ENCODE results near the gene COL9A2.

DNA sequence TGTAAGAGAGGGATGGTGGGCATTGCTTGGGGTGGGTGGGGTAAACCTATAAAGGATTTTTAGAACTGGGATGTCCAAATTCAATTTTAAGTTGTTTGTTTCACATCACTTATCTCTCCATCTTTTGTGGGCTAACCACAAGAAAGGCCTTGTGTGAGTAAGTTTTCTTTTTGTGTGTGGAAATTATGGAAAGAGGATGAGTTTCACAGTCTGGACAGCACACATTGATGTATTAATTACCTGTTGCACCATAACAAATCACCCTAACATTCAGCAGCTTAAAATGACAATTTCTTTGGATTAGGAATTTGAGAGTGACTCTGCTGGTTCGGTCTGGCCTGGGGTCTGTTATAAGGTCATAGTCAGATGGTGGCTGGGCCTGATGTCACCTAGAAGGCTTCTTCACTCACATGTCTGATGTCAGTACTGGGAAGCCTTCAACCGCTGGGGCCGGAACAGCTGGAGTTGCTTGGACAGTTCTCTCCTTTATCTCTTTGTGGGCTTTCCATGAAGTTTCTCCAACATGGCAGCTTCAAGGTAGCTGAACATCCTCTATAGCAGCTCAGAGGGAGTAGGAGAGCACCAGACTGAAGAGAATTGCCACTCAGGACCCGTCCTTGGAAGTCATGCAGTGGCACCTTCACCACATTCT is 2.0 kb upstream of the COL9A2 start:
- TF ChIP-seq POLR2AphosphoS5 (IDR thresholded peaks at IDR 0.05; ENCODE audit: borderline replicate concordance, low read depth, low read length) (no peak), EZH2 (IDR thresholded peaks at IDR 0.05) (no peak)
